Peyer's patch (tissue), 4 donors: Measurements from ENCODE around the gene NETO1. TPM values are rescaled to one million over a fixed set of nuclear protein-coding genes. Genes with fewer than 3 reads are reported as not detected.

Experiments used
- DNase-seq, 3 donors: peaks; one replicate each; pipeline ENCODE4 v3.0.0-alpha.2; 2017 to 2019
- H3K27ac ChIP-seq, 4 donors: fragments of 200-600 bp; sonication (generic); one replicate each; pipeline ENCODE4 v1.5.1; 2016 to 2019
- H3K27me3 ChIP-seq, 2 donors: fragments of 200-600 bp; sonication (generic); one replicate each; pipeline ENCODE4 v1.5.1; 2019
- H3K36me3 ChIP-seq, 3 donors: fragments of 200-600 bp; sonication (generic); one replicate each; pipeline ENCODE4 v1.5.1; 2016 to 2019
- H3K4me1 ChIP-seq, 4 donors: fragments of 200-600 bp; sonication (generic); one replicate each; pipeline ENCODE4 v1.5.1; 2016 to 2019
- H3K4me3 ChIP-seq, 4 donors: fragments of 200-600 bp; sonication (generic); 1 replicate in 3 of 4; 2 replicates in 1 of 4; pipeline ENCODE4 v1.5.1; 2016 to 2019; ENCODE audit warnings: mild to moderate bottlenecking in 1 of 4
- H3K9me3 ChIP-seq, 4 donors: fragments of 200-600 bp; sonication (generic); one replicate each; pipeline ENCODE4 v1.5.1; 2016 to 2019; ENCODE audit warnings: mild to moderate bottlenecking in 1 of 4
- CTCF ChIP-seq, 6 experiments: fragments of 450-650 bp in 4 of 6; fragments of 200-600 bp in 2 of 6; sonication (generic) in 1 of 6; IDR thresholded peaks; one replicate each; pipeline ENCODE4 v1.5.1; 2017 to 2019; ENCODE audit warnings: antibody characterized with exemption in 6 of 6, mild to moderate bottlenecking in 3 of 6, moderate library complexity in 1 of 6
- POLR2A ChIP-seq, 2 donors: fragments of 450-650 bp; IDR thresholded peaks; one replicate each; pipeline ENCODE4 v1.5.1; 2017; ENCODE audit warnings: antibody characterized with exemption in 2 of 2, mild to moderate bottlenecking in 2 of 2, moderate library complexity in 2 of 2
- total RNA-seq, 4 donors: library from RNA; depleted of rRNA; stranded (reverse); fragments of >200 nt; gene quantifications; one replicate each; pipeline ENCODE4 v1.1.0, GENCODE V29; 2016

The NETO1 gene
- total RNA-seq, 4 donors from 2014 or later = not detected

GRCh38 chr18:72843743-72844142 lies 24.0 kb downstream of the NETO1 start:
- TF ChIP-seq CTCF (IDR thresholded peaks at IDR 0.05) (no peak), POLR2A (IDR thresholded peaks at IDR 0.05) (no peak)
- Histone ChIP-seq H3K4me3 (no peak overlapping the region), H3K36me3 (no peaks in the 10 kb centered on the region), H3K4me1 (no peaks in the 10 kb centered on the region), H3K9me3 (no peaks in the 10 kb centered on the region), H3K27me3 (no peaks in the 10 kb centered on the region), H3K27ac (no peak overlapping the region)
- no peak for DNase-seq

- Histone ChIP-seq H3K4me3 (no peak overlapping the region), H3K9me3 (no peaks in the 10 kb centered on the region), H3K27ac (no peak overlapping the region), H3K36me3 (no peaks in the 10 kb centered on the region), H3K27me3 (no peaks in the 10 kb centered on the region), H3K4me1 (no peaks in the 10 kb centered on the region)
- TF ChIP-seq POLR2A (IDR thresholded peaks at IDR 0.05) = no peak
- TF ChIP-seq CTCF (IDR thresholded peaks at IDR 0.05) = no peak
- no peak for DNase-seq
Measured at GRCh38 chr18:72840109-72840508, 27.7 kb downstream of the NETO1 start.

GRCh38 chr18:72834731-72835130 lies 33.1 kb downstream of the NETO1 start:
- no peaks in the 10 kb centered on the region for H3K36me3 ChIP-seq
- H3K4me1 ChIP-seq = no peaks in the 10 kb centered on the region
- H3K4me3 ChIP-seq = no peak overlapping the region
- no peaks in the 10 kb centered on the region for H3K27me3 ChIP-seq
- no peaks in the 10 kb centered on the region for H3K9me3 ChIP-seq
- no peak for DNase-seq
- no peak overlapping the region for H3K27ac ChIP-seq
- TF ChIP-seq POLR2A (IDR thresholded peaks at IDR 0.05) (no peak), CTCF (IDR thresholded peaks at IDR 0.05) (no peak)

GRCh38 chr18:72833471-72833870 lies 34.3 kb downstream of the NETO1 start:
- Histone ChIP-seq H3K27ac (no peak overlapping the region), H3K4me1 (no peaks in the 10 kb centered on the region), H3K4me3 (no peak overlapping the region), H3K27me3 (no peaks in the 10 kb centered on the region), H3K36me3 (no peaks in the 10 kb centered on the region), H3K9me3 (no peaks in the 10 kb centered on the region)
- TF ChIP-seq POLR2A (IDR thresholded peaks at IDR 0.05) (no peak), CTCF (IDR thresholded peaks at IDR 0.05) (no peak)
- no peak for DNase-seq

GRCh38 chr18:72830109-72830508 lies 37.7 kb downstream of the NETO1 start:
- no peak for TF ChIP-seq POLR2A (IDR thresholded peaks at IDR 0.05)
- TF ChIP-seq CTCF (IDR thresholded peaks at IDR 0.05) = no peak
- Histone ChIP-seq H3K27me3 (no peaks in the 10 kb centered on the region), H3K9me3 (no peaks in the 10 kb centered on the region), H3K4me1 (no peaks in the 10 kb centered on the region), H3K27ac (no peak overlapping the region), H3K4me3 (no peak overlapping the region), H3K36me3 (no peaks in the 10 kb centered on the region)
- no peak for DNase-seq

GRCh38 chr18:72828601-72829000 lies 39.2 kb downstream of the NETO1 start:
- no peaks in the 10 kb centered on the region for H3K4me1 ChIP-seq
- H3K27ac ChIP-seq = no peak overlapping the region
- H3K27me3 ChIP-seq = no peaks in the 10 kb centered on the region
- no peak overlapping the region for H3K4me3 ChIP-seq
- no peaks in the 10 kb centered on the region for H3K9me3 ChIP-seq
- no peak for DNase-seq
- TF ChIP-seq CTCF (IDR thresholded peaks at IDR 0.05) (no peak), POLR2A (IDR thresholded peaks at IDR 0.05) (no peak)
- H3K36me3 ChIP-seq = no peaks in the 10 kb centered on the region
